SU-DHL-6 (cell line): ENCODE data around the gene ELL2.

Source experiments
- H2AFZ ChIP-seq: fragments of 200-600 bp; sonication (generic); 2 replicates; pipeline ENCODE4 v1.6.1; 2014; ENCODE audit warnings: low read depth, mild to moderate bottlenecking, moderate library complexity, mixed read lengths, antibody characterized with exemption, low read length; ENCODE audit not compliant: severe bottlenecking
- H3F3A ChIP-seq: fragments of 200-600 bp; shearing (Covaris generic); 2 replicates; pipeline ENCODE4 v1.6.0; 2016; ENCODE audit warnings: antibody characterized with exemption, mild to moderate bottlenecking; ENCODE audit not compliant: insufficient read depth
- H3K27ac ChIP-seq: fragments of 200-600 bp; sonication (generic); 2 replicates; pipeline ENCODE4 v1.5.1; 2016; ENCODE audit warnings: low read depth, mild to moderate bottlenecking, low read length, moderate library complexity, mixed read lengths
- H3K27me3 ChIP-seq: fragments of 200-600 bp; sonication (generic), shearing (Covaris generic); 2 replicates; pipeline ENCODE4 v1.6.0; 2014; ENCODE audit warnings: mild to moderate bottlenecking, low read length
- H3K36me3 ChIP-seq: fragments of 200-600 bp; sonication (generic); 2 replicates; pipeline ENCODE4 v1.6.1; 2014; ENCODE audit warnings: mild to moderate bottlenecking, low read length, mixed read lengths
- H3K4me2 ChIP-seq: fragments of 300-600, 200-600 bp; shearing (Covaris generic), sonication (generic); 2 replicates; pipeline ENCODE4 v1.6.0; 2014; ENCODE audit warnings: low read length, low read depth, mild to moderate bottlenecking; ENCODE audit not compliant: poor library complexity, severe bottlenecking
- H3K4me3 ChIP-seq: fragments of 200-600 bp; sonication (generic); 2 replicates; pipeline ENCODE4 v1.5.1; 2014; ENCODE audit warnings: antibody characterized with exemption, low read length, mild to moderate bottlenecking, mixed read lengths; ENCODE audit not compliant: insufficient read depth, poor library complexity, severe bottlenecking
- H3K79me2 ChIP-seq: fragments of 200-600 bp; sonication (generic); 2 replicates; pipeline ENCODE4 v1.6.1; 2014; ENCODE audit warnings: mild to moderate bottlenecking, low read length, moderate library complexity; ENCODE audit not compliant: insufficient read depth
- H3K9ac ChIP-seq: fragments of 200-600 bp; sonication (generic); 2 replicates; pipeline ENCODE4 v1.7.0; 2014; ENCODE audit warnings: mild to moderate bottlenecking, low read length
- H3K9me2 ChIP-seq: fragments of 200-600 bp; sonication (generic); replicated peaks from 2 replicates; pipeline ENCODE4 v1.6.1; 2014; ENCODE audit warnings: low read length; ENCODE audit not compliant: insufficient read depth
- H3K9me3 ChIP-seq: fragments of 200-600 bp; sonication (generic); 2 replicates; pipeline ENCODE4 v1.6.1; 2014; ENCODE audit warnings: low read length, mixed read lengths; ENCODE audit not compliant: insufficient read depth
- H4K20me1 ChIP-seq: fragments of 200-600 bp; sonication (generic); 2 replicates; pipeline ENCODE4 v1.6.1; 2014; ENCODE audit warnings: low read depth, mild to moderate bottlenecking, antibody characterized with exemption, low read length, moderate library complexity, mixed read lengths
- EZH2phosphoT487 ChIP-seq: fragments of 200-600 bp; sonication (generic), shearing (Covaris generic); conservative IDR thresholded peaks from 2 replicates; pipeline ENCODE4 v1.6.1; 2018; ENCODE audit warnings: mild to moderate bottlenecking, antibody characterized with exemption, low read length, moderate library complexity, mixed read lengths
- TF ChIP-seq, protein P1 (sequence below): fragments of 200-600 bp; sonication (generic); IDR thresholded peaks from one replicate; pipeline ENCODE4 v1.5.1; 2017; ENCODE audit warnings: antibody characterized with exemption, mild to moderate bottlenecking, low read length, moderate library complexity; ENCODE audit not compliant: insufficient read depth, poor library complexity, severe bottlenecking

Gene ELL2

DNA sequence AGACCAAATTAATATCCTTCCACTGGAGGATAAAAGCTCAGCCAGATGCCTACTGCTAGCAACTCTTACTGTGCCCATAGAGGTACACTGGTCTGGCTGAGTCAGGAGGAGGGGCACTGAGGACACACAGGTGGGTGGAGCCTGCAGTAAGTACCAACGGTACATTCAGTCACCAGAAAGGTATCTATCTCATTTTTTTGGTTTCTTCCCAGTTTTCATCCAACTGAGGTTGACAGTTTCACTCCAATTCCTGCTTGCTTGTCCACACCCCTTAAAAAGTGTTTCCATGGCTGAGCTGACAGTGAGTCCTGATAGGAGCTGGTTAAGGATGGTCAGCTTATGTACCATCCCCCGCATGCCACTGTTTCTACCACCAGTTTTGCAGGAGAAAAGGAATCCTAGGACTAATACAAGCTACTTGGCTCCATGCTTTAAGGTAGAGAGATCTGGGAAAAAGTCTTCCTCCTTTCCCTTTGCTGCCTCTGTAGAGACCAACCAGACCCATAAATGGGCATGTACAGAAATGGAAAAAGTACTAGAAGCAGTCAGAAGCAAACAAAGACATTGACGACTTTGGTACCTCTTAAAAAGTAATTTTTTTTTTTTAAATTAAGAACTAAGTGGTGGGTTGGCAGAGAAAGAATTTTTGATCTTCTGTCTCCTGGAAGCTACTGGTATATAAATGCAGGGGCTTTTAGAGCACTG, 3.2 kb downstream of the ELL2 start:
- Histone ChIP-seq H3K27me3 (no peaks in the 10 kb centered on the region), H3K27ac (no peak overlapping the region), H3F3A (no peaks in the 10 kb centered on the region), H3K4me2 (no peak overlapping the region), H3K36me3 (no peaks in the 10 kb centered on the region), H3K9ac (no peak overlapping the region), H3K9me2 (no peaks in the 10 kb centered on the region), H2AFZ (no peak overlapping the region), H3K79me2 (no peaks in the 10 kb centered on the region), H3K9me3 (no peaks in the 10 kb centered on the region), H3K4me3 (no peak overlapping the region), H4K20me1 (no peaks in the 10 kb centered on the region)
- TF ChIP-seq EZH2phosphoT487, result no peak
- TF ChIP-seq, protein P1, sequence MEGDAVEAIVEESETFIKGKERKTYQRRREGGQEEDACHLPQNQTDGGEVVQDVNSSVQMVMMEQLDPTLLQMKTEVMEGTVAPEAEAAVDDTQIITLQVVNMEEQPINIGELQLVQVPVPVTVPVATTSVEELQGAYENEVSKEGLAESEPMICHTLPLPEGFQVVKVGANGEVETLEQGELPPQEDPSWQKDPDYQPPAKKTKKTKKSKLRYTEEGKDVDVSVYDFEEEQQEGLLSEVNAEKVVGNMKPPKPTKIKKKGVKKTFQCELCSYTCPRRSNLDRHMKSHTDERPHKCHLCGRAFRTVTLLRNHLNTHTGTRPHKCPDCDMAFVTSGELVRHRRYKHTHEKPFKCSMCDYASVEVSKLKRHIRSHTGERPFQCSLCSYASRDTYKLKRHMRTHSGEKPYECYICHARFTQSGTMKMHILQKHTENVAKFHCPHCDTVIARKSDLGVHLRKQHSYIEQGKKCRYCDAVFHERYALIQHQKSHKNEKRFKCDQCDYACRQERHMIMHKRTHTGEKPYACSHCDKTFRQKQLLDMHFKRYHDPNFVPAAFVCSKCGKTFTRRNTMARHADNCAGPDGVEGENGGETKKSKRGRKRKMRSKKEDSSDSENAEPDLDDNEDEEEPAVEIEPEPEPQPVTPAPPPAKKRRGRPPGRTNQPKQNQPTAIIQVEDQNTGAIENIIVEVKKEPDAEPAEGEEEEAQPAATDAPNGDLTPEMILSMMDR, result no peak

DNA sequence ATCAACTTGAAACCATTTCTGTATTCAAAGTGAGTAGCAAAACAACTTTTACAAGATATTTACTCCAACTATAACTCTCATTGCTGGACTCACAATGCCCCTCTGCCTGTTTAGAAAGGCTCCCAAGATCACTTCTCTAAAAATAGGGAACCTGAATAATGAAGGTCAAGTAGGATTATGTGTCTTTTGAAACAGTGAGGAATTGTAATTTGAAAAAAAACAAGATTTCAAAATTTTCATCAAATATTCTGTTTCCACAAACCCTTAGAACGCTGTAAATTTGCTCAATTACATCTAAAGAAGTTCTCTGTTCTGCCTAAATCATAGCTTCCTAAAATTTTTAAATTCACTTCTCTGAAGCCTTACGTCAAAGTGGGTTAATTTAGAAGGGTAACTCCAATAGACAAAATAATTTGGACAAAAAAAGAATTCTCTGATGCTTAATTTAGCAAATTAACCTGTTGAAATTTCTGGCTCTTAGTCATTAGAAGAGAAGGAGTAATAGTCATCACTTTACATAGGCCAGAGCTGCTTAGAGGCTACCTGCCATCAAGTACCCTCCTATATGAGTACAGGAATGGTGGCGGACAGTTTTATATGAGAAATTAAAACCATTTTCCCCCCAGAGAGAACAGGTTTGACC, 4.0 kb downstream of the ELL2 start:
- H2AFZ ChIP-seq, result no peak overlapping the region
- no peaks in the 10 kb centered on the region for H3K36me3 ChIP-seq
- no peak overlapping the region for H3K27ac ChIP-seq
- H3K9me3 ChIP-seq, result no peaks in the 10 kb centered on the region
- H4K20me1 ChIP-seq, result no peaks in the 10 kb centered on the region
- no peaks in the 10 kb centered on the region for H3K9me2 ChIP-seq
- TF ChIP-seq, protein P1, result no peak
- no peak for TF ChIP-seq EZH2phosphoT487
- H3F3A ChIP-seq, result no peaks in the 10 kb centered on the region
- no peak overlapping the region for H3K9ac ChIP-seq
- H3K27me3 ChIP-seq, result no peaks in the 10 kb centered on the region
- no peak overlapping the region for H3K4me2 ChIP-seq
- H3K4me3 ChIP-seq, result no peak overlapping the region
- no peaks in the 10 kb centered on the region for H3K79me2 ChIP-seq

DNA sequence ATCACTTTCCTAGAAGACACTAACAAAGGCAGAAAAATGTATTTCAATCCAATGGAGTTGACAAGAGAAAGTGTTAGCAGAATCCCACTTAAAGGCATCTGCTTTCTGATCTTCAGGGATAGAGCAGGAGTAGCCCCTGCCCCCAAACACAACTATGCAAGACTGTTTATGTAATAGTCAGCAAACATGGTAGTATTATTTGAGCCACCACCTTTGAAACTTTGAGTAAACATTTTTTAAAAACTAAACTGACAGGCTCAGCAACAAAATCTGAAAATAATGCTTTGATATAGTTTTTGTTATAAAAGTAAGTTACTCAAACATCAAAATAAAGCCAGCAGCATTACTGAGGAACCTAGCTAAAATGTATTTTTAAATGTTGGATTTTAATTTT, 4.8 kb downstream of the ELL2 start:
- Histone ChIP-seq H3K36me3 (no peaks in the 10 kb centered on the region), H4K20me1 (no peaks in the 10 kb centered on the region), H3K9me3 (no peaks in the 10 kb centered on the region), H2AFZ (no peak overlapping the region), H3K4me3 (no peak overlapping the region), H3K9ac (no peak overlapping the region), H3K27ac (no peak overlapping the region), H3K79me2 (no peaks in the 10 kb centered on the region), H3F3A (no peaks in the 10 kb centered on the region), H3K27me3 (no peaks in the 10 kb centered on the region), H3K9me2 (no peaks in the 10 kb centered on the region), H3K4me2 (no peak overlapping the region)
- TF ChIP-seq, protein P1, result no peak
- no peak for TF ChIP-seq EZH2phosphoT487
